MM.1S (cell line): ENCODE data around the gene ATP2A2.

ENCODE experiments used
- DNase-seq: peaks from one replicate; pipeline ENCODE4 v3.0.0-alpha.2; 2015
- H2AFZ ChIP-seq: fragments of 300-600 bp; sonication (generic); 2 replicates; pipeline ENCODE4 v1.6.0; 2016; ENCODE audit warnings: antibody characterized with exemption, low read length
- H3F3A ChIP-seq: fragments of 300-600 bp; sonication (generic); 2 replicates; pipeline ENCODE4 v1.6.1; 2016; ENCODE audit warnings: mild to moderate bottlenecking, antibody characterized with exemption, low read length, moderate library complexity, mixed read lengths; ENCODE audit not compliant: insufficient read depth
- H3K27ac ChIP-seq: fragments of 300-600 bp; sonication (generic); 2 replicates; pipeline ENCODE4 v1.5.1; 2016; ENCODE audit warnings: mild to moderate bottlenecking, low read length
- H3K27me3 ChIP-seq: fragments of 300-600 bp; sonication (generic); replicated peaks from 2 replicates; pipeline ENCODE4 v1.6.0; 2016; ENCODE audit warnings: low read length; ENCODE audit not compliant: insufficient read depth
- H3K36me3 ChIP-seq: fragments of 300-600 bp; sonication (generic); replicated peaks from 2 replicates; pipeline ENCODE4 v1.6.1; 2016; ENCODE audit warnings: mild to moderate bottlenecking, low read length, mixed read lengths; ENCODE audit not compliant: insufficient read depth
- H3K4me1 ChIP-seq: fragments of 300-600 bp; sonication (generic); 2 replicates; pipeline ENCODE4 v1.6.1; 2016; ENCODE audit warnings: low read length, mixed read lengths
- H3K4me2 ChIP-seq: fragments of 300-600 bp; sonication (generic); 2 replicates; pipeline ENCODE4 v1.6.0; 2016; ENCODE audit warnings: low read depth, low read length
- H3K4me3 ChIP-seq: fragments of 300-600 bp; sonication (generic); 2 replicates; pipeline ENCODE4 v1.5.1; 2016; ENCODE audit warnings: low read length, mixed read lengths
- H3K79me2 ChIP-seq: fragments of 300-600 bp; sonication (generic); 2 replicates; pipeline ENCODE4 v1.6.1; 2016; ENCODE audit warnings: mixed run types, low read length, mixed read lengths
- H3K9ac ChIP-seq: fragments of 300-600 bp; sonication (generic); 2 replicates; pipeline ENCODE4 v1.6.1; 2016; ENCODE audit warnings: low read length, mixed read lengths
- H3K9me2 ChIP-seq: fragments of 300-600 bp; sonication (generic); replicated peaks from 2 replicates; pipeline ENCODE4 v1.6.1; 2016; ENCODE audit warnings: mild to moderate bottlenecking, low read length, mixed read lengths; ENCODE audit not compliant: insufficient read depth
- H3K9me3 ChIP-seq: fragments of 300-600 bp; sonication (generic); replicated peaks from 2 replicates; pipeline ENCODE4 v1.6.1; 2016; ENCODE audit warnings: mild to moderate bottlenecking, low read length, mixed read lengths; ENCODE audit not compliant: insufficient read depth
- H4K20me1 ChIP-seq: fragments of 300-600 bp; sonication (generic); 2 replicates; pipeline ENCODE4 v1.6.1; 2016; ENCODE audit warnings: mild to moderate bottlenecking, low read length, moderate library complexity, mixed read lengths; ENCODE audit not compliant: insufficient read depth
- CTCF ChIP-seq: fragments of 300-600 bp; sonication (generic); IDR thresholded peaks from 2 replicates; pipeline ENCODE4 v1.5.1; 2016; ENCODE audit warnings: antibody characterized with exemption, low read length, mixed read lengths
- EZH2 ChIP-seq: fragments of 300-600 bp; sonication (generic); optimal IDR thresholded peaks from 2 replicates; pipeline ENCODE3; 2017; ENCODE audit warnings: low read depth, mild to moderate bottlenecking, antibody characterized with exemption, low read length, mixed read lengths
- EZH2phosphoT487 ChIP-seq: fragments of 300-600 bp; sonication (generic); IDR thresholded peaks from 2 replicates; pipeline ENCODE4 v1.6.1; 2018; ENCODE audit warnings: antibody characterized with exemption, low read length

The ATP2A2 gene

GRCh38 chr12:110271015-110271414 lies 10.0 kb upstream of the ATP2A2 start:
- no peak overlapping the region for H3K4me3 ChIP-seq
- no peak overlapping the region for H3K27ac ChIP-seq
- H3K9me2 ChIP-seq = no peaks in the 10 kb centered on the region
- H3K9me3 ChIP-seq = no peaks in the 10 kb centered on the region
- TF ChIP-seq EZH2 (no peak), CTCF (no peak), EZH2phosphoT487 (no peak)
- H3F3A ChIP-seq = no peaks in the 10 kb centered on the region
- H3K4me2 ChIP-seq = no peak overlapping the region
- no peaks in the 10 kb centered on the region for H3K36me3 ChIP-seq
- no peaks in the 10 kb centered on the region for H4K20me1 ChIP-seq
- H3K4me1 ChIP-seq = no peaks in the 10 kb centered on the region
- no peak overlapping the region for H3K9ac ChIP-seq
- no peak for DNase-seq
- no peaks in the 10 kb centered on the region for H3K79me2 ChIP-seq
- no peaks in the 10 kb centered on the region for H3K27me3 ChIP-seq
- no peak overlapping the region for H2AFZ ChIP-seq

- DNase-seq = no peak
- no peaks in the 10 kb centered on the region for H3K4me1 ChIP-seq
Observed at GRCh38 chr12:110277530-110278254, 3.4 kb upstream of the ATP2A2 start.

GRCh38 chr12:110278255-110278536 lies 2.9 kb upstream of the ATP2A2 start:
- H3K4me1 ChIP-seq = no peaks in the 10 kb centered on the region
- TF ChIP-seq EZH2phosphoT487 = no peak
- no peak for TF ChIP-seq EZH2
- H3K4me3 ChIP-seq = no peak overlapping the region
- H3K27me3 ChIP-seq = no peaks in the 10 kb centered on the region
- peaks cover 4% of the 10 kb centered on the region; the same call in 1 of the 2 replicates for H3F3A ChIP-seq
- no peak overlapping the region for H3K4me2 ChIP-seq
- no peaks in the 10 kb centered on the region for H4K20me1 ChIP-seq
- peaks cover 17% of the 10 kb centered on the region for H3K79me2 ChIP-seq
- DNase-seq = no peak
- no peak overlapping the region for H2AFZ ChIP-seq
- no peaks in the 10 kb centered on the region for H3K36me3 ChIP-seq
- H3K9me2 ChIP-seq = no peaks in the 10 kb centered on the region
- no peak overlapping the region for H3K9ac ChIP-seq
- H3K9me3 ChIP-seq = no peaks in the 10 kb centered on the region
- no peak overlapping the region for H3K27ac ChIP-seq

More at GRCh38 chr12:110277530-110278254, 3.4 kb upstream of the ATP2A2 start:
- H3K27me3 ChIP-seq = no peaks in the 10 kb centered on the region
- H3K9ac ChIP-seq = no peak overlapping the region
- peaks cover 12% of the 10 kb centered on the region for H3K79me2 ChIP-seq
- H3K9me3 ChIP-seq = no peaks in the 10 kb centered on the region
- no peak overlapping the region for H3K4me2 ChIP-seq
- no peaks in the 10 kb centered on the region for H4K20me1 ChIP-seq
- no peak for TF ChIP-seq EZH2phosphoT487
- no peak for TF ChIP-seq EZH2
- no peak for TF ChIP-seq CTCF
- no peak overlapping the region for H3K4me3 ChIP-seq
- no peaks in the 10 kb centered on the region for H3K9me2 ChIP-seq
- H2AFZ ChIP-seq = no peak overlapping the region
- no peak overlapping the region for H3K27ac ChIP-seq
- H3K36me3 ChIP-seq = no peaks in the 10 kb centered on the region
- H3F3A ChIP-seq = peaks cover 4% of the 10 kb centered on the region; the same call in 1 of the 2 replicates
